ENCODE data around the gene SLC10A3. TPM values are rescaled to one million over a fixed set of nuclear protein-coding genes. Genes with fewer than 3 reads are reported as not detected.

The SLC10A3 gene, protein sequence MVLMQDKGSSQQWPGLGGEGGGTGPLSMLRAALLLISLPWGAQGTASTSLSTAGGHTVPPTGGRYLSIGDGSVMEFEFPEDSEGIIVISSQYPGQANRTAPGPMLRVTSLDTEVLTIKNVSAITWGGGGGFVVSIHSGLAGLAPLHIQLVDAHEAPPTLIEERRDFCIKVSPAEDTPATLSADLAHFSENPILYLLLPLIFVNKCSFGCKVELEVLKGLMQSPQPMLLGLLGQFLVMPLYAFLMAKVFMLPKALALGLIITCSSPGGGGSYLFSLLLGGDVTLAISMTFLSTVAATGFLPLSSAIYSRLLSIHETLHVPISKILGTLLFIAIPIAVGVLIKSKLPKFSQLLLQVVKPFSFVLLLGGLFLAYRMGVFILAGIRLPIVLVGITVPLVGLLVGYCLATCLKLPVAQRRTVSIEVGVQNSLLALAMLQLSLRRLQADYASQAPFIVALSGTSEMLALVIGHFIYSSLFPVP
- polyA plus RNA-seq: 10 to 100 TPM; 19.4 to 26.7 (median 25.0) TPM

GRCh38 chrX:154490414-154491083, at the start of gene SLC10A3:
TSS of gene SLC10A3 (minus strand) at chrX:154490629. CDS start at chrX:154488940, 1,689 bp downstream.
- 0 to 29% (median 0%) methylated on average over 29 to 63 of the region's 71 CpGs for WGBS, 3 donors
- H3K27ac ChIP-seq (ENCODE audit: low read depth, low read length): peak within 1 kb of the TSS; percentile 66

DNA sequence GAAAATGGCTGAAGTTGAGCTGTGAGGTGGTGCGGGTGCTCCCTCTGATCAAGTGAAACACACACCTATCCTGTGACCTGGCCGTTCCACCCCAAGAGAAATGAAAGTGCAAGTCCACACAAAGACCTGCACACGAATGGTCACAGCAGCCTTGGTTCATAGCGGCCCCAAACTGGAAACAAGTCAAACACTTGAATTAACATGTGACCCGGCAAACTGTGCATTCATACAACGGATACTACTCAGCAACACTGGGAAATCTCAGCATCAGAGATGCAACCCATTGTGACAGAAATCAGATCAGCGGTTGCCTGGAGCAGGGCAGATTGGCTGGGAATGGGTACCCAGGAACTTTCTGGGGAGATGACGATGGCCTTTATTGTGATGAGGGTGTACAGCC, 48.6 kb upstream of the SLC10A3 start:
- no peak overlapping the region for H3K27ac ChIP-seq (ENCODE audit: low read depth, low read length)
- WGBS, 3 donors: 80 to 88% (median 81%) methylated on average over 8 of the region's 8 CpGs

DNA sequence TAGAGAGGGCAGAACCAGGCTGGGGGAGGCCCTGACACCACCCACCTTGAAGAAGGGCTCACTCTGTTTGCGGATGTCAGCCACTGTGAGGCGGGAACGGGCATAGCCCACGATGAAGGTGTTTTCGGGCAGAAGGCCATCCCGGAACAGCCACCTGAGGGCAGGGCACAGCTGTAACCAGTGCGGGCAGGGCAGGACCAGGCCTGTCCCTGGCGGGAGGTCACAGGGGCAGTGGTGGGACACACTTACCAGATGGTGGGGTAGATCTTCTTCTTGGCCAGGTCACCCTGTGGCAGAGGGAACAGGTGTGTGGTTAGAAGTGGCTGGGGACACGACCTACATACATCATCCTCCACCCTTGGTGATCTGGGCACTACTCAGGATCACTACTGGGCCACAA, 45.5 kb upstream of the SLC10A3 start:
- H3K27ac ChIP-seq (ENCODE audit: low read depth, low read length): no peak overlapping the region
- WGBS, 3 donors: 83 to 93% (median 83%) methylated on average over 6 to 9 of the region's 9 CpGs

DNA sequence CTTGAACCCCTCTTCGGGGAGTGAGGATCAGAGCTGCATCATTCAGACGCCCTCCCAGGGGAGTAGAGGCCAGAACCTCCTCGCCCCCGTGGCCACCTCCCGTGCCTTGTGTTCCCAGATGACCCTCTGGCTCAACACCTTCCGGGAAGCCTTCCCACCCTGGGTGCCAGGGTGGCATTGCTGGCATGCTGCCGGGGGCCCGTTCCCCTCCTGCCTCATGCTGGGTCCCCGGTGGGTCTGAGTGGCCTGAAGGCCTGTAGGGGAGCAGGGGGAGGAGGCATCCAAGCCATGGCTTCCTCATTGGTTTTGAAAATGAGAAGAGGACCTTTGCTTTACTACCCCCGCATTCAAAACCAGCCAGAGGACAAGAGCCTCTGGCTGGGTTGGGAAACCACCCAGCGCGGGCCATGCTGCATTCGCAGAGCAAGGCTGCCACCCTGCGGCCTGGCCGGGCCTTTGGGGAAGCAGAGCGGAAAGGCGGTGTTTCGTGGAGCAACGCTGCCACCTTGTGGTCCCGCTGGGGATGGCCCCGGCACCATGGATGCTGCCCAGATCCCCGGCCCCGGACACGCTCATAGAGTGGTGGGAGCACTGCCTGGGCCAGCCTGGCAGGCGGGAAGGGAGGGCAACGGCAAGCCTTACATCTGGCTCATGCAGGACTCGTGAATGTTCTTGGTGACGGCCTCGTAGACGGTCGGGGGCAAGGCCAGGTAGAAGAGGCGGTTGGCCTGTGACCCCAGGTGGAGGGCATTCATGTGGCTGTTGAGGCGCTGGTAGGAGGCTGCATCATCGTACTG, 44.3 kb upstream of the SLC10A3 start:
- WGBS, 3 donors: 25 to 28% (median 28%) methylated on average over 27 to 34 of the region's 34 CpGs

DNA sequence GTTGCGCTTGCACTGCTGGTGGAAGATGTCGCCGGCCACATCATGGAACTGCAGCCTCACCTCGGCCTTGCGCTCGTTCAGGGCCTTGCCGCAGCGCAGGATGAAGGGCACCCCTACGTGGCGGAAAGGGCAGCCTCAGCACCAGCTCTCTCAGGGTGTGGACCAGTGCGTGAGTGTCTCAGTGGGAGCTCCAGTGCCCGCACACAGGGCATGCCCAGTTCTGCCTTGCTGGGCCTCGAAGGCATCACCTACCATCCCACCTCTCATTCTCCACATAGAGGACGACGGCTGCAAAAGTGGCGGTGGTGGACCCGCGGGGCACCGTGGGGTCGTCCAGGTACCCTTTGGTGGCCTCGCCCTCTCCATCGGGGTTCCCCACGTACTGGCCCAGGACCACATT, 42.3 kb upstream of the SLC10A3 start:
- no peak overlapping the region for H3K27ac ChIP-seq (ENCODE audit: low read depth, low read length)
- 92 to 94% (median 94%) methylated on average over 3 to 23 of the region's 23 CpGs for WGBS, 3 donors

More for the DNA sequence above, 44.3 kb upstream of the SLC10A3 start:
- H3K27ac ChIP-seq (ENCODE audit: low read depth, low read length): no peak overlapping the region

GRCh38 chrX:154531626-154532025, 41.2 kb upstream of the SLC10A3 start:
- H3K27ac ChIP-seq (ENCODE audit: low read depth, low read length): no peak overlapping the region
- WGBS, 3 donors: 69 to 92% (median 80%) methylated on average over 2 to 16 of the region's 16 CpGs

DNA sequence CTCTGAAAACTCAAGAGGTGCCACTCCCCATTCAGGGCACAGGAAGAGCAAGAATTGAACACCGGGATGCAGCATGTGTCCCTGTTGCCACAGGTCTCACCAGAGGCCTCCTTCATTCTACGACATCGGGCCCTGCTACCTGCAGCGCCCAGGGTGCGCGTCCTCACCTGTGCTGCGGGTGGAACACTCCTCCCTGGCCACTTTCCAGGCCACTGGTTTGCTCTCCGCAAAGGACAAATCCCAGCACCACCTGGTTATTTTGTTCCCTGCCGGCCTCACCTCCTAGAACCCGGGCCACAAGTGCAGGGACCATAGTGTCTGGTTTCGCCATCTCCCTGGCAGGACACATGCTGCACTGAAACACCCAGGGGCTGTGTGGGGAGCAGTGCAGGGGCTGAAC, 39.9 kb upstream of the SLC10A3 start:
- no peak overlapping the region for H3K27ac ChIP-seq (ENCODE audit: low read depth, low read length)
- 66 to 92% (median 74%) methylated on average over 3 to 11 of the region's 11 CpGs for WGBS, 3 donors

DNA sequence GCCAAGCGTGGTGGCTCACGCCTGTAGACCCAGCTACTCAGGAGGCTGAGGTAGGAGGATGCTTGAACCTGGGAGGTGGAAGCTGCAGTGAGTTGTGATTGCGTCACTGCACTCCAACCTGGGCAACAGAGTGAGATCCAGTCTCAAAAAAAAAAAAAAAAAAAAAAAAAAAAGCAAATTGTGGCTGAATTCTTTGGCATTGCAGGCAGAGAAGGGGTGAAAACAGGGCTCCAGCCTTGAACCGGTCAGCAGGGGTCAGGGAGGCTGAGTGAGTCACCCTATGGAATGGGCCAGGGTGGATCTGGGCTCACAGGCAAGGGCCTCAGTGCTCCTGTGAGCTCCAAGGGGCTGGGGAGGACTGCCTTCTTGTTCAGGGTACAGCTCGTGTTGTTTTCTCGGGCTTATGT, 38.8 kb upstream of the SLC10A3 start:
- WGBS, 3 donors: 69 to 86% (median 85%) methylated on average over 5 to 6 of the region's 6 CpGs
- H3K27ac ChIP-seq (ENCODE audit: low read depth, low read length): no peak overlapping the region

DNA sequence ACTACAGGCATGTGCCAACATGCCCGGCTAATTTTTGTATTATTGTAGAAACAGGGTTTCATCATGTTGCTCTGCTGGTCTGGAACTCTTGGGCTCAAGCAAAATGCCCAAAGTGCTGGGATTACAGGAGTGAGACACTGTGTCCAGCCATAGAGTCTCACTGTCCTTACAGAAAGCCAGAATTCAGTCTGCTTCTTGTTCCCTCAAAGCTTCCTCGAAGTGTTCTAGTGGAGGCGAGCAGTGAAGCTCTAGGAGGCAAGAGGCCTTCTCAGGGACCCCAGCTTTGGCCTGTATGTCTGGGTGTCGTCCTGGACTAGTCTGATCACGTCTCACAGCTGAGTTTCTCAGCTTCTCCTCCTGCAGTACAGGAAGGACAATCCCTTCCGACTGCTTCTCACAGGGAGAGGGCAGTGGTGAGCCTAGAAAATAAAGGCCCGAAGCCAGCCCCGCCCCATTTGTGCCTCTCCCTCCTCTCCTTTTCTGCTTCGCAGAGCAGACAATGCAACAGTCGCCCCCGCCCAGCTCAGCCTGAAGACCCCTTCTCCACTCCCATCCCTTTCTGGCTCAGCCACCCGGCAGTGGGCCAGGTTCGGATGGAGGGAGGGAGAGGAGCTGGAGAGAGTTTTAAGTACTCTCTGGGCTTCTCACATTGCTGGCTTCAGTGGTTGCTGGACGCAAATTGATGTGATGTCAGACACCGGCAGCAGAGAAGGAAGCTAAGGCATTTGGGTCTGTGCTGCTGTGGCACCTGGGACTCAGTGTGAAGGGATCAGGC, 36.7 kb upstream of the SLC10A3 start:
- 5 to 22% (median 7%) methylated on average over 11 to 15 of the region's 15 CpGs for WGBS, 3 donors
- no peak overlapping the region for H3K27ac ChIP-seq (ENCODE audit: low read depth, low read length)

GRCh38 chrX:154525606-154526490, 35.4 kb upstream of the SLC10A3 start:
- H3K27ac ChIP-seq (ENCODE audit: low read depth, low read length): no peak overlapping the region
- WGBS, 3 donors: 78 to 87% (median 79%) methylated on average over 14 of the region's 14 CpGs

DNA sequence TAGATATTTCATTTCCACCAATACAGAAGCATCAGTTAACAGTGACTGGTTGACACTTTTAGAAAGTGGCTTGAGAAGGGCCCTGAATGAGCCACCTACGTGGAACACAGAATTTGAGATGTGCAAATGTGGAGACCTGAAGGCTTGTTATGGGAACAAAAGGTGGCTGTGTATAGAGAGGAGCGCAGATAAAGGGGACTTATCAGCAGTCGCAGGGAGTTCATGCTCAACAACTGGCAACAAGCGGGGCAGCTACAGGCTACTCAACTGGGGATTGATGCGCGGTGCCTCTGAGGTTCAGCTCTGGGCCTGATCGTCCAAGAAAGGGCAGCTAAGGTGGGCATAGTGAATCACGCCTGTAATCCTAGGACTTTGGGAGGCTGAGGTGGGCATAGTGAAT, 29.0 kb upstream of the SLC10A3 start:
- 93 to 95% (median 94%) methylated on average over 8 of the region's 8 CpGs for WGBS, 3 donors
- H3K27ac ChIP-seq (ENCODE audit: low read depth, low read length): no peak overlapping the region

- no peak overlapping the region for H3K27ac ChIP-seq (ENCODE audit: low read depth, low read length)
- whole genome bisulfite sequencing, 3 donors: 21 to 58% (median 56%) methylated on average over 24 to 25 of the region's 25 CpGs
Measured at GRCh38 chrX:154517101-154517781, 26.8 kb upstream of the SLC10A3 start.

DNA sequence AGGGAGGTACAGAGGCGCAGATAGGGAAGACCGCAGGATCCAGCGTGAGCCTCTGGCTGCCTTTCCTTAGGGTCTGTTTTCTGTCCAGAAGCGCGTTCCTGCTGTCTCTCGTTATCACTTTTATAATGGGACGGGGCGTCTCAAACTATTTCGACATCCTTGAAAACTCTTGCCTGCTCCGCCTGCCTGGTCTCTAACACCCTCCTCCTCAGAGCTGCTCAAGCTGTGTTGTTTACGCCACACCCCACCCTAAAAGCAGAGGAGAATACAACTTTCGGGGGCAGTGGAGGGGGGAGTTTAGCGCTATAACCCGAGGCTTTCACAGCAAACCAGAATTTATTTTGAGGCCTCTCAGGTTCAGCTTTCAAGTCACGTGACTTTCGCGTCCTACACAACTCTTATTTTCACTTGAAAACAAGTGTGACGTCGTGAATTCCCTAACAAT, 26.2 kb upstream of the SLC10A3 start:
- WGBS, 3 donors: 3 to 32% (median 5%) methylated on average over 18 to 19 of the region's 19 CpGs
- peak overlapping the region; percentile 38 for H3K27ac ChIP-seq (ENCODE audit: low read depth, low read length)

DNA sequence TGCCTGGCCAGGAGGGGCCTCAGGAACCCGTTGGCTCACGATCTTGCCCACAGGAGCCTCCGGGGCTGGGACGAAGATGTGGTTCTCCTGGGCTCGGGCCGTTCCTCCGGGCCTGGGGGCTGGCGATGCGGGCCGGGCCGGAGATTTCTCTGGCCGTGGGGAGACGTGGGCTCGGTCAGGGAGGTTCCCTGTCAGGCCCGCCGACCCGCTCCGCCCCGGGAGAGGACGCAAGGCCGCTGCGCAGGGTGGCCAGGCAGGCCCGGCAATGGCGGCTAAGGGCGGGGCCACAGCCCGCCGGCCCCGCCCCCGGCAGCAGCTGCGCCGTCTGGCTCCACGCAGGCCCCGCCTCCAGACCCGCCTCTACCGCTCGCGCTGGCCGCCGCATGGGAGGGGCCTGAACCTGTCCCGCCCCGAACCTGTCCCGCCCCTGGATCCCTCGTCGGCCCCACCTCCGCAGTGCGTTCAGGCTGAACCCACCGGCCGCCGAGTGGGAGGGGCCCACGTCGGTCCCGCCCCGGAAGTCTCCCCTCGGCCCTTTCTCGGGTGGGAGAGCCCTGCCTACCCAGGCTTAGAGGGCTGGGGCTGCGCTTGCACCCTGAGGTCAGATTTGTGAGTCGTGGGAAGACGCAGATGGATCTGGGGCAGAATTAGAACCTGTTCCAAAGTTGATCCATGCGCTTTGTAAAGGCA, 25.7 kb upstream of the SLC10A3 start, which contains the start of gene FAM3A:
Gene FAM3A (minus strand): TSS at position 267 of the 690 bp plus-strand sequence. CDS start 460 bp downstream, outside the sequence.
- H3K27ac ChIP-seq (ENCODE audit: low read depth, low read length): peak within 1 kb of the TSS; percentile 38
- whole genome bisulfite sequencing, 3 donors: 0 to 38% (median 0%) methylated on average over 15 to 49 of the region's 59 CpGs

DNA sequence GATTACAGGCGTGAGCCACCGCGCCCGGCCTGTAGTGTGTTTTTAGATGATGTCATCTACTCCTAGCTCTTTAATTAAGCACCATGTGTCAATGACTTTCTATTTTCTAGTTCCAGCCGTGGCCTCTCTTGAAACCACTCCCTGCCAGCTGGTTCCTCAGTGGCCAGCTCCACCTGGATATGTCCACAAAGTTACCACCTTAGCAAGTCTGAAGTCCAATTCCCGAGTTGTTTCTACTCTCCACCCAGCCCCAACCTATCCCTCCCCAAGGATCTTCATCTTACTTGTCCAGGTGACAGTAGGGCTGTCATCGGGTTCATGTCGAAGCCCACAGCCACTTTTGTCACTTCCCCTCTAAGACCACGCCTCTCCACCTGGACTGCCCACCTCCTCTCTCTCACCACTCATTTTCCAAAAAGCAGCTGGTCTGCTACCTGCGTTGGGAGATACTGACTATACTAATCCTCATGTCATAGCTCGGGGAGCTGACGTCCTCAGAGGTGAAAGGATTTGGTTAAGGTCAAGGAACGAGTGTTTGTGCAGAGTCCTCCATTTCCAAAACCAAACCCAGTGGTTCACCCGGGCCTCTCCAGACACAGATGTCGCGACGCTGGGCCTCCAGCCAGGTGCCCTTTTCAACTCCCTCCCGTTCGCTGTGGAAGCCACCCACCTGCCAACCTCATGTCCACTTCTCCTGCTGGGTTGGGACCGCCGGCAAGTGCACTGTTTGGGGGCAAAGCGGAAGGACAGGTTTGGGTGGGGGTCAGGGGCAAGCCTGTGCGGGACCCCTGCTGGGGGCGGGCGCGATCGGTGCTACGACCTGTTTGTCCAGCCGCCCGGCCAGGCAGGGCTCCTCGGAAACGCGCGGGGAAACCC, 24.9 kb upstream of the SLC10A3 start:
- H3K27ac ChIP-seq (ENCODE audit: low read depth, low read length): no peak overlapping the region
- WGBS, 3 donors: 16 to 41% (median 22%) methylated on average over 19 to 34 of the region's 34 CpGs
